HG02759 (cell line): ENCODE data around the gene UBE2L5.
A peak's percentile ranks its signal among the peaks of the same experiment; 100 is the strongest.

ENCODE experiments used
- ATAC-seq: cut with Tn5 transposase; IDR thresholded peaks from one replicate; pipeline ENCODE4 v1.9.1; 2021; ENCODE audit warnings: mild to moderate bottlenecking, moderate library complexity; ENCODE audit not compliant: unreplicated experiment

Gene UBE2L5

DNA sequence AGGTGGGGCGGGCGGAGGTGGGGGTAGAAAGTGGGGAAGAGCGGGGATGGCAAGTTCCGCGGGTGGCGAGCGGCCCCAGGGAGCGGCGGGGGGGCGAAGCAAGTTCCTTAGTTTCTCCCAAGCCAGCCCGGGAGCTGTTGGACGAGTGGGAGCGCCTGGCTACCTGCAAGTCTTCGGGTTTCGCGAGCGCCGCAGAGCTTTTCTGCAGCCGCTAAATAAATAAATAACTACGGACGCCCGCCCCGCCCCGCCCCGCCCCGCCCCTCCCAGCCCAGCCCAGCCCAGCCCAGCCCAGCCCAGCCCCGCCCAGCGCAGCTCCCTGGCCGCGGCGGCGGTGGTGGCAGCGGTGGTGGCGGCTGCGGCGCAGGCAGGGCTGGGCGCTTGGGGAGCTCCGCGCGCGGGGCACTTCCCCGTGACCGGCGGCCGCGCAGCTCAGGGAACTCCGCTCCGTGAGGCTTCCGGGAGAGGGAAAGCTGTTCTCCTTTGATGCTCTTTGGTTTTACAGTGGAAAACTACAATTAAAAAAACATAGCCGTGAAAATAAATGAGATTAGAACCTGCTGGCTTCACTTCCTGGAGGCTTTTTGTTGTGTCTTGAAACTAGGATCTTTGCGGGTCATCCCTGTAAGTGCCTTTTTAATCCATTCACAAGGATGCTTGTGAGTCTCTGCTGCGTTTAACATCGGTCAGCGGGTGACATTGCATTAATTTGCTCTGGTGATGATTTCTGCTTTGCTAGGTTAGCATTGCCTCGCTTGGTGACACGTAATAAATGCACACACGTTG, at the start of gene UBE2L5:
UBE2L5 (plus strand) TSS at position 440 of the 786 bp plus-strand sequence. CDS start 5,498 bp downstream, outside the sequence.
- ATAC-seq: peak; percentile 72

DNA sequence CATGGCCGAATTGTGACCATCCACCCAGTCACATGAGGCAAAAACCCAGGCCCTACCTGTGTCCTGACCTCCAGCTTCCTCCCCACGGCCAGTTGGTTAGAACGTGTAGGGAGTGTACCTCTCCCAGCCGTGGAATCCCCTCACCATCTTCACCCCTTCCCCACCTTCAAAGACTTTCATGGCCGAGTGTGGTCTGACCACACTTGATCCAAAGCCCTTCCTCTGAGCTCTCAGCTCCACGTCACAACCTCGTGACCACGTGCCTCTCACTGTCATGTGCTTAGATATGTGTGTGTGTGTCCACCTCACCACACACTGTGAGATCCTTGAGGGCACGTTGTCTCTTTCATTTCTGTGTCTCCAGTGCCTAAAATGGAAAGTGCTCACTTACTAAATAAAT, 48.6 kb upstream of the UBE2L5 start:
- ATAC-seq: no peak

DNA sequence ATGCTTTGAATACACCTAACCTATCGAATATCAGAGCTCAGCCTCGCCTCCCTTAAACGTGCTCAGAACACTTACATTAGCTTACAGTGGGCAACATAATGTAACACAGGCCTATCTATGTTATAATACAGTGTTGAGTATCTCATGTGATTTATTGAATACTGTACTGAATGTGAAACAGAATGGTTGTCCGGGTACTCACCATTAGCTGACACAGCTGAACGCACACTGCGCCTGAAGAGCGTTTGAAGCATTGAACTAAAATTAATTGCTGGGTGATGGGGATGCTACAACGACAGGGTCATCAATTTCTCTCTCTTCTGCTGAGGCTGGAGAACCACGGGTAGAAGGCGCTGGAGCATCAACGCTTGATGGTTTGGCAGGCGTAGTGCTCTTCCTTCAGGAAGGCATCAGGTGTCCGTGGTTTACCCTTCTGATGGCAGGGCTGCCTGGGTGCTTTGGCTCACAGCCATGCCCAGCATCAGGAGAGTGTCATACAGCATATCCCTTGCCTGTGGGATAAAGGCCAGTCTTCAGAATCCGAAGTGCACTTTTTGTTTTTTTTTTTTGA, 46.9 kb upstream of the UBE2L5 start:
- ATAC-seq: no peak

DNA sequence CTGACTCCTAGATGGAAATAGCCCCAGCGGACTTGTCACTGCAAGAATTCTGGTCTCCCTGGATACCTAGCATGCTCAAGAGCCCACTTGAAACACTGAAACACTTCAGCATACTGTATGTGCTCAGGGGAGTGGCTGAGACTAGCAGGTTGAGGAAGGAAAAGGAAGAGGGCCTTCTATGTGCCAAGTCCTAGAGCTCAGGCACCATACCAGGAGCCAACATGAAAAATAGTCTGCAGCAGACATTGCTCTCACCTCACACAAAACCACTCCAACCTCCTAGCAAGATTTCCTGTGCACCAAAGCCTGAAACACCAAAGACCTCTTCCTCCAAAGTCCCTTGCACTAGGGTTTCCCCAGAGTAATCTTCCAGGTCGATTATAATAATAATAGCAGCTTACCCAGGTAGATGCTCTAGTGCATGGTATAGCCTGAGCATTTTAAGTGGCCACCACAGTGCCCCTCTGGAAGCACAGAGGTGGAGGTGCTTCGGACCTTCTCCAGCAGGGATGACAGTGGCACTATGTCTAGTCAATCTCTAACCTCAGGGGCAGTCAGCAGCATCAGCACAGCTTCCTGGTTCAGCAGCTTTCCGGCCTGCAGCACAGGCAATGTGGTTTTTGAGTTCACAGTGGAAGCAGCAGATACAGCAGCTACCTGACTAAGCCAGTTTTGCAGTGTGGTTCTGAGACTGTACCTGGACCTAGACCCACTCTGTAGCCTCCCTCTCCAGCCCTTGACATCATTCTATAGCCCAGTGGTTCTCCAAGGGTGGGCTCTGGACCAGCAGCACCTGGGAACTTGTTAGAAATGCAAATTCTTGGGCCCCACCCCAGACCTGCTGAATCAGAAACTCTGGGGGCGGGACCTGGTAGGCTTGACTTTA, 45.6 kb upstream of the UBE2L5 start:
- ATAC-seq: peak; percentile 59

DNA sequence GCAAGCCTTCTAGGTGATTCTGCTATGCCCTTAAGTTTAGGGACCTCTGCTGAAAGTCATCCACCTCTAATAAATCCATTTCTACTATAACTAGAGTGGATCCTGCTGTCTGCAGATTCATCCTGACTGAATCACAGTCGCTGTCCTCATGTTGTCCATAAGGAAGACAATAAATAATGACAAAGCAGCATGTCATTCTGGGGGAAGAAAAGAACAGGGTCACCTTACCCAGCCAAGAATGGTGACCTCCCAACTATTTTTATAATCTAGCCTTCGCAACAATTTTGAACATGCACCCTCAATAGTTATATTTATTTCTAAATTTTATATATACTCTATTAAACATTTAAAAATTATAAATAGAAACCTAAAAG, 45.0 kb upstream of the UBE2L5 start:
- no peak for ATAC-seq

DNA sequence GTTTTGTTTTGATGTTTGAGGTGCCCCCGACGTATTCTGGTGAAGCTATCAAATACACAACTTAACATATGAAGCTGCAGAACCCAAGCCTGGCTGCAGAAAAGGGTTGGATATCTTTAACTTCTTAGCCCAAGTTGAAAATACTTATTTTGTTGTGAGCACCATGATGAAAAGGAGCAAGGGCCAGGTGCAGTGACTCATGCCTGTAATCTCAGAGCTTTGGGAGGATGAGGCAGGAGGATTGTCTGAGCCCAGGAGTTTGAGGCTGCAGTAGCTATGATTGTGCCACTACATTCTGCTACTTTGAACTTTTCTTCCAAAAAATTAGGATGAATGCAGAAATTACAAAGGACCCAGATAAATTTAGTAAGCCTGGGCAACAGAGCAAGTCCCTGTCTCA, 44.1 kb upstream of the UBE2L5 start:
- ATAC-seq: no peak

DNA sequence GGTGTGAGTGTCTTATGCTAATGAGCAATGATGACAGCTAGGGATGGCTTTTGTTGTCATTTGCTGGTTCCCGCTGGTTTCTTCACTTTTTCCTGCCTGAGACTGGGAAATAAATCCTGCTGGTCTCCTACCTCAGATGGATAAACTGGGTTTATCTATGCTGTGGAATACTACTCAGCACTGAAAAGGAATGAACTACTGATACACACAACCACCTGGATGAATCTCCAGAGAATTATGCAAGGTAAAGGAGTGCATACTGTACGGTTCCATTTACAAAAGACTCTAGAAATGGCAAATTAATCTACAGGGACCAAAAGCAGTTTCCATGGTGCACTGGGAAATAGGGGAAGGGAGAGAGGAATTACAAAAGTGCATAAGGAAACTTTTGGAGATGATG, 41.2 kb upstream of the UBE2L5 start:
- no peak for ATAC-seq

DNA sequence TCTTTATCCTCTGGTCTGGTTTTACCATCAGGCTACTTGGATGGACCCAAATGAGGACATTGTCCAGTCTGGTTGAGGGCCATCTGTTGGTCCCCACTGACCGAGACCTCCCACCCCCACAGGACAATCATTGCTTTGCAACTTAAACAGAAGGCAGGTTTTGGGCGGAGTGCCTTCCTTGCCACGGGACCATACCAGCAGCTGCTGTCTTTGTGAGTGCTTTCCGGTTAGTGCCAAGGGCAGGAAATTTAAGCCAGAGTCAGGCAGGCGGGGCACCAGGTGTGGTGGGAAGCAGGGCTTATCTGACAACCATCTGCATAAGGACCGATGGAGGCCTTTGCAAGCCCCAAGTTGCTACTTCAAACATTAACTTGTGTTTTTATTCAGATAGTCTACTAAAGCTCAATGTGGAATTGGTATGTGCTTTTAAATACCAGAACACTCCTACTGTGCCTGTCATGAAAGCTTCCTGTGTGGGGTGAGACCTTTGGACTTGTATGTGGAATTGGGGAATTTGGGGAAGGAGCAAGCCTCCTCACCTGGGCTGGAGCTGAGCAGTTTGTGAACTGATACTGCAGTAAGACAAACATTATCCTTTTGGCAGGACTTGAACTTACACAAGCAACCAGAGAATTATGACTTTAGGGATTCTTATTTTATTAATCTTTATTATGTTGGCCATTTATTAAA, 39.3 kb upstream of the UBE2L5 start:
- no peak for ATAC-seq

DNA sequence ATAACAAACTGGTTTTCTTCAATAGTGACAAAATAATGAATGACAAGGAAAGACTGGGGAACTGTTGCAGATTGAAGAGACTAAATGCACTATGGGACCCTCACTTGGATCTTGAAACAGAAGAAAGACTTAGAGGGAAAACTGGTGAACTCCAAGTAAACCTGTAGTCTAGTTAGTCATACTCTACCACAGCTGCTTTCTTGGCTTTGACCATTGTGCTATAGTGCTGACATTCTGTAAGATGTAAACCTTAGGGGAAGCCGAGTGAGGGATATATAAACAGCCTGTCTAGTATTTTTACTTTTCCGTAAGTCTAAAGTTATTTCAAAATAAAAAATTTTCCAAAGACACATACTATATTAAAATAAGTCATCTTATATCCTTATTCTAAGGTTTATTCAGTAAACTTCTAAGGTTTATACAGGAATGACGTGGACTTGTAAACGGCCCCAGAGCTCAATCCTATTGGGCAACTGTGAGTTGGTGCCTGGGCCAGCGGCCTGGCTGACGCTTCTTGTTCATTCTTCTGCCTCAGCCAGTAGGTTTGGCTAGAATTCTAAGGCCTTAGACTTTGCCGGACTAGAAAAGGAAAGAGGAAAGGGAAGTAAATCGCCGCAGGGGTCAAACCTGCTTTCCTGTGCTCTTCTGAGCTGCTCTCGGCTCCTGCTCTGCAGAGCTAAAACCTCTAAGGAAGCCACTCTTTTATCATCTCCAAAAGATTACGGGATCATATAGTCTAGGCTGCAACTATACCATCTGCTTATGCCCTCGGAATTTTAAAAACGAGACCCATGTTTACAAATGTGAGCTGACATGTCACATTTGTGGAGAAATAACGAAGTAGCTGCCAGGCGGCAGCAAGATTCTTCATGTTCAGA, 33.6 kb upstream of the UBE2L5 start:
- ATAC-seq: no peak

DNA sequence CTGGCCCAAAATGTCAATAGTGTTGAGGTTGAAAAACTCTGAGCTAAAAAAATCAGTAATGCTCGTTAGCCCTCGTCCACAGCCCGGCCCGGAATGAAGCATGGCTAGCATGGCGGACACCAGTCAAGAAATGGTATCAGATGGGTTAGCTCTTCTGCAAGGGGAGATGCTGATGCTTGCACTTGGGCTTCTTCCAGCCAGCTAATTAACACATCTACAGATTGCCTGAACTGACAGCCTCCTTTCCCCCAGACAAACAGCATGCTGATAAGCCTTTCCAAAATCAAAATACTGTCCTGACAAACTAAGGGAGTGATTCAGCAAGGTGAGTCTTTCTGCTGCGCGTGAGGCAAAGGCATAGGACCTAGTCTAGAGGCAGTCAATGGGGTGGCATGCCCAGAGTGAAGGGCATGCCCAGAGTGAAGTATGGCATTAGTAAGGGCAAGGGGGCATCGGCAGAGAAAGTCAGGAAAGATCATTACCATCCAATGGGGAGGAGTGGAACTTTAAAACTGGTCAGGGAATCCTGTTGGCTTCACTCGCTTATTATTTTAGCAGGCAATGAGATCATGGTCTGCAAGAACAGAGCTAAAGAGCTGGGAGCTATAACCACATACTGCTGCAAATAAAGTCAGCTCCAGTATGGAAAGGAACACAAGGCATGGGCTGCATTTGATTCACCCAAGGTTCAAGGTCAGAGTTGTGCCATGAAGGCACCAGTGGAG, 30.2 kb upstream of the UBE2L5 start:
- ATAC-seq: no peak

DNA sequence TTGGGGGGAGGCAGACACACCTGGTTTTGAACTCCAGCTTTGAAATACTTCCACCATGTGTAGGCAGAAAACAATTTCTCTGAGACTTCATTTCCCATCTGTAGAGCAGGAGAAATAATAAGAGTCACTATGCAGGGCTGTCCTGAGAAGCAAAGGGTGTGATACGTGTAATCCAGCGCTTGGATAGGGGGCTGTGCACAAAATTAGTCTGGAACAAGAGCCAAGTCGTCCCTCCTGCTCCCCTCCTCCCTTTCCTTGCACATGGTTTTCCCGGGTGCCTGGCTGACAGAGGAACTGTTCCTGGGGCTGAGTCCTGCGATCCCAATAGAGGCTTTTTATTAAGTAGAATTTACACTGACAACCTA, 29.6 kb upstream of the UBE2L5 start:
- no peak for ATAC-seq

DNA sequence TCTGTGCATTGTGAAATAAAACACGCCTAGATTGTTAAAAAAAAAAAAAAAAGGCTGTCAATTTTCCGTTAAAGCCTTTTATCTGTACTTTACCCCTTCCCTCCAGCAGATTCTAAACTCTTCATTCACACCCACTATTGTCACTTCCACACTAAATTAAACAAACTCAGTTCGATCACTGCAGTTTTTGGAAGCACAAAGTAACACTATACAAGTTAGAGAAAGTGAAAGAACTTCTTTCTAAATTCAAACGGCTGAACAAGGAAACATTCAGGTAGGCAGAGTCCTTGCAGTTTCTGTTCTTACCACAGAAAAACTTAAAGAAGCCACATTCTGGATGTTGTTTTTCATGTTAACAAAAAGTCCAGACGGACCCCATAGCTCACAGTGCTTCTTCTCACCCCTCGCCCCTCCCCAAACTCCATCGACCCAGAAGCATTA, 27.5 kb upstream of the UBE2L5 start:
- ATAC-seq: peak; percentile 64

DNA sequence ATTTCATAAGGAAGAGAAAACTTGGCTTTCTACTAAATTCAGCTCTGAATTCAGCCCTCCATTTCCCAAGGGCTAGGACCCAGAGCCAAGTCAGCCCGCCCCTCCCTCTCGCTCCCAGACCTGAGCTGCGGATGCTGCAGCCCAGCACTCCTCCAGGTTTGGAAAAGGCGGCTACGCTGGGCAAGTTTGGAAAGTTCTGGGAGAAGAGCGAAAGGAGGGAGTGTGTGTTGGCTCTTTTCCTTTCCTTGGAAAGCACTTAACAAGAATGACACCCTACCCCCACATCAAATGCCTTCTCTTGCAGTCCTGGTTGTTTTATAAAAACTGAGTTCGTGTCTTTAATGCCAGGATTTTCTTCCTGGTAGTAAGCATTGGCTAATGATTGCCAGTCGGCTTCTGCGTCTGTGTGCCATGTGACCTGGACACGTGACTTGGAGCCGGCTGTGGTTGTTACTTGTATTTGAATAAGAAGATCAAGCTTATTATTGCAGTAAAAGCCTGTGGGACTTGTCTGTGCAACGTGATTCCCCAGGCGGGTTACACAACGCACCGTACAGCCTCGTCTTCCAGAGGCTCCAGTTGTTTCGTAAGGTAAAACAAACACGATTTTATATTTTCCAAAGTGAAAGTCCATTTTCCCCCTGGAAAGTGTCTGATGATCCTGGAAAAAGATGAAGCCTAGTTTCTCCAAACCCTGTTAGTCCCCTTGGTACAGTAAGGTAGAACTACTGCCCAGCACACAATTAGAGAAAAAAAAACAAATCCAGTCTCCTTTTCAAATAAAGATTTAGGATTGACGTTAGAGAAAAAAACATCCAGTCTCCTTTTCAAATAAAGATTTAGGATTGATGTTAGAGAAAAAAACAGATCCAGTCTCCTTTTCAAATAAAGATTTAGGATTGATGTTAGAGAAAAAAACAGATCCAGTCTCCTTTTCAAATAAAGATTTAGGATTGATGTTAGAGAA, 26.8 kb upstream of the UBE2L5 start:
- ATAC-seq: peak; percentile 83

DNA sequence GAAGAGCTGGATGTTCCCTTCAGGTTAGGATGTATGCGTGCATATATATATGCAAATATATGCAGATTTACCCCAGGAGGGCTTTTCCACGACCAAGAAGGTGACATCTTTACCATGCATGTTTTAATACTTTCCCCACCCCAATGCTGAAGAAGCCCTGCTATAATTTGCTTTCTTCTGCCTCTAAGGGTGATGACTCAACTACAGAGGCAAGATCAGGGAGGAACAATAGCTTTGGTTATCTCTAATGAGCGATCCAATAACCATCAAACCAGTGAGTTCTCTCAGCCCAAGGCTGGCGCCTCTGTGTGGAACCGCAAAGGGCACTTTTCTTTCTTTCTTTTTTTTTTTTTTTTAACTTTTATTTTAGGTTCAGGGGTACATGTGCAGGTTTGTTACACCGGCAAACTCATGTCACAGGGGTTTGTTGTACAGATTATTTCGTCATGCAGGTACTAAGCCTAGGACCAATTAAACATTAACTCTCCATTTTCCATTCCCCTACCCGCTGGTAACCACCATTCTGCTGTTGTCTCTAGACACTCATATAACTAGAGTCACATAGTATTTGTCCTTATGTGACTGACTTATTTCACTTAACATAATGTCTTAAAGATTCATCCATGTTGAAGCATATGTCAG, 25.7 kb upstream of the UBE2L5 start:
- no peak for ATAC-seq

DNA sequence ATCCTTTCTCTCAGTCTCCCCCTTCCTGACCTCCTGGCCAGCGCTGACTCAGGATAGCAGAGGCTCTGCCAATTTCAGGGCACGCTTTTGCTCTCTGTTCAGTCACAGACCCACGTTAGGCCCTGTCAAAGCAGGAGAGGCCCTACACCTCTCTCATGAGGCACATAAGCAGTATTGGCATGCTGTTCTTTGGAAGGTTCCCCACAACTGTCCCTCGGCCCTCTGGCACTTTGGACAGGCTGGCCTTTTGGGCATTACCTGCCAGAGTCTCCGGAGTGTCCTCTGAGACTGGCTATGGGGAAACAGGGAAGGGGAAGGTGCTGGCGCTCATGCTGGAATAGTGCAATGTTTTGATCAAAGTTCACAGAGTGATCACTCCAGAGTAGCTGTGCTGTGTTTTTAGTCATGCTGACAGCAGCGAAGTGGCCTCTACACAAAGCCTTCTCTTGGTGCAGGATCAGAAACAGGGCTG, 23.7 kb upstream of the UBE2L5 start:
- ATAC-seq: no peak

DNA sequence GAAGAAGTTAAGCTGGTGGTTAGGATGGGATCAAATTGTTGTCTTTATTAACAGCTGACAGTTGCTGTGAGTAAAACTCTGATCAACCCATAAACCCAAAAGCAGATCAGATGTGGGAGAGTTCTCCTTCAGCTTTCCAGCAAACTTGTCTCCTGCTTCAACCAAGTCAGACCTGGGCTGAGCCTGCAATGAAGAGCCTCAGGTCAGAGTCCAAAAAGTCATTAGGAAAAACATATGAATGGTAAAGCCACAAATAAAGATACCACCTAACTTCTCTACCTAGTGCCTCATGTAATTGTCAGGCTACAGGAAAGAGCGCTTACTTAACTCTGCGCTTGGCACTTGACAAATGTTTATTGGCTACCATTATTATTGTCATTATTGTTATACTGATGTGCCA, 21.9 kb upstream of the UBE2L5 start:
- no peak for ATAC-seq

DNA sequence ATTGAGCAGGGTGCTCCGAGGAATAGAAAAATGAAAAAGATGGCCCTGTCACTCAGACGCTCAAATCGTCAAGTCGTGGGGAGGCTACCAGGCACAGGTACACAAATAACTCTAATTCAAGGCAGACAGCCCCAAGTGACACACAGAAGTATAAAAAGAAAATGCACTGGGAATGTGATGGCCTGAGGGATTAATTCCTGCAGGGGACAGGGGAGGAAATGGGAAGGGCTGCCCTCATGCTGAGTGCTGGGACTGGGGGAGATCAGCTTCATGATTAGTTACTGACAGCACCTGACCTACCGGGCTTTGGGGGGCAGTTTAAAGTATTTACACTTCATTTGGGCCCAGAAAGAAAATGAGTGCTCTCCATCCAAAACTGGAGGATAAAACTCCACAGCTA, 20.9 kb upstream of the UBE2L5 start:
- ATAC-seq: no peak

DNA sequence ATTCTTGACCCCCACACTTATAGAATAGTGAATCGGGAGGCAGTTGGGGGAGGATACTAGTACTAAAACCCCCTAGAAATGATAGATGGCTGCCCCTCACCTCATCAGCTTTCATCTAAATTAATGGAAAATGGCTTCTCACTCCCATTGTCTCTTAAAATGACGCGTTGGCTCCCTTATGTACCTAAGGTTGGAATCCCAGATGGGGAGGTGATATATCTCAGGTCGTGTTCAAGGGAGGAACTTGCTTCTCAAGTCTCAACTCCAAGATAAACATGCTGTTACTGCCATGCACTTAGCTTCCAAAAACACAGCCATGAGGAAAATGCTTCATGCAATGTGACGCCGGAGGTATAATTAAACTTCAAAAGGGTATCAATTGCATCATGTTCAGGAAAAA, 18.8 kb upstream of the UBE2L5 start:
- no peak for ATAC-seq
